Measurements from ENCODE around the gene ASZ1.

The ASZ1 gene

GRCh38 chr7:117375380-117375779, 51.9 kb downstream of the ASZ1 start:
- TF ChIP-seq ZNF8 (CRISPR knock-in tag; IDR thresholded peaks at IDR 0.05) (no peak), ZFP3 (CRISPR knock-in tag; IDR thresholded peaks at IDR 0.05) (no peak), TSHZ2 (CRISPR knock-in tag; IDR thresholded peaks at IDR 0.05) (no peak), GLIS3 (CRISPR knock-in tag; IDR thresholded peaks at IDR 0.05) (no peak), ISL1 (CRISPR knock-in tag; IDR thresholded peaks at IDR 0.05) (no peak)
- TF ChIP-seq, protein P1, sequence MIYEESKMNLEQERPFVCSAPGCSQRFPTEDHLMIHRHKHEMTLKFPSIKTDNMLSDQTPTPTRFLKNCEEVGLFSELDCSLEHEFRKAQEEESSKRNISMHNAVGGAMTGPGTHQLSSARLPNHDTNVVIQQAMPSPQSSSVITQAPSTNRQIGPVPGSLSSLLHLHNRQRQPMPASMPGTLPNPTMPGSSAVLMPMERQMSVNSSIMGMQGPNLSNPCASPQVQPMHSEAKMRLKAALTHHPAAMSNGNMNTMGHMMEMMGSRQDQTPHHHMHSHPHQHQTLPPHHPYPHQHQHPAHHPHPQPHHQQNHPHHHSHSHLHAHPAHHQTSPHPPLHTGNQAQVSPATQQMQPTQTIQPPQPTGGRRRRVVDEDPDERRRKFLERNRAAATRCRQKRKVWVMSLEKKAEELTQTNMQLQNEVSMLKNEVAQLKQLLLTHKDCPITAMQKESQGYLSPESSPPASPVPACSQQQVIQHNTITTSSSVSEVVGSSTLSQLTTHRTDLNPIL (CRISPR knock-in tag; IDR thresholded peaks at IDR 0.05; ENCODE audit: low read depth): no peak
- peak; percentile 61; the same call in 2 of the 3 replicates for ATAC-seq

DNA sequence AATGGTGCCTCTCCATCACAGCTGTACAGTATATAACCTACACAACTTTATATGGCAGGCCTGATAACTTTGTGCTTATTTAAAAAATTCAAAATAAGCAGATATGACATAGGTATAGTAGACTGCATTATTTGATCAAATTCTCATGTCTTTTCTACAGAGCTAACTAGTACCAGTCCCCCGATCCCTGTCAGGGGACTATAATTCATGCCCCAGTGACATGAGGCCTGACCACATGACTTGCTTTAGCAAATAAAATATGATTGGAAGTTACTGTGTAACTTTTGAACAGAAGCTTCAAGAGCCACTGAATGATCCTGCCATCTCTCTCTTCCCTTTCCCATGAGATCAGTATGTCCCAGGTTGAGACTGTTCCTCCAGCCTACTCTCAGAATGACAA, 55.2 kb downstream of the ASZ1 start:
- ATAC-seq: no peak
- TF ChIP-seq, protein P2, sequence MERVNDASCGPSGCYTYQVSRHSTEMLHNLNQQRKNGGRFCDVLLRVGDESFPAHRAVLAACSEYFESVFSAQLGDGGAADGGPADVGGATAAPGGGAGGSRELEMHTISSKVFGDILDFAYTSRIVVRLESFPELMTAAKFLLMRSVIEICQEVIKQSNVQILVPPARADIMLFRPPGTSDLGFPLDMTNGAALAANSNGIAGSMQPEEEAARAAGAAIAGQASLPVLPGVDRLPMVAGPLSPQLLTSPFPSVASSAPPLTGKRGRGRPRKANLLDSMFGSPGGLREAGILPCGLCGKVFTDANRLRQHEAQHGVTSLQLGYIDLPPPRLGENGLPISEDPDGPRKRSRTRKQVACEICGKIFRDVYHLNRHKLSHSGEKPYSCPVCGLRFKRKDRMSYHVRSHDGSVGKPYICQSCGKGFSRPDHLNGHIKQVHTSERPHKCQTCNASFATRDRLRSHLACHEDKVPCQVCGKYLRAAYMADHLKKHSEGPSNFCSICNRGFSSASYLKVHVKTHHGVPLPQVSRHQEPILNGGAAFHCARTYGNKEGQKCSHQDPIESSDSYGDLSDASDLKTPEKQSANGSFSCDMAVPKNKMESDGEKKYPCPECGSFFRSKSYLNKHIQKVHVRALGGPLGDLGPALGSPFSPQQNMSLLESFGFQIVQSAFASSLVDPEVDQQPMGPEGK (CRISPR knock-in tag; IDR thresholded peaks at IDR 0.05; ENCODE audit: borderline replicate concordance): no peak

DNA sequence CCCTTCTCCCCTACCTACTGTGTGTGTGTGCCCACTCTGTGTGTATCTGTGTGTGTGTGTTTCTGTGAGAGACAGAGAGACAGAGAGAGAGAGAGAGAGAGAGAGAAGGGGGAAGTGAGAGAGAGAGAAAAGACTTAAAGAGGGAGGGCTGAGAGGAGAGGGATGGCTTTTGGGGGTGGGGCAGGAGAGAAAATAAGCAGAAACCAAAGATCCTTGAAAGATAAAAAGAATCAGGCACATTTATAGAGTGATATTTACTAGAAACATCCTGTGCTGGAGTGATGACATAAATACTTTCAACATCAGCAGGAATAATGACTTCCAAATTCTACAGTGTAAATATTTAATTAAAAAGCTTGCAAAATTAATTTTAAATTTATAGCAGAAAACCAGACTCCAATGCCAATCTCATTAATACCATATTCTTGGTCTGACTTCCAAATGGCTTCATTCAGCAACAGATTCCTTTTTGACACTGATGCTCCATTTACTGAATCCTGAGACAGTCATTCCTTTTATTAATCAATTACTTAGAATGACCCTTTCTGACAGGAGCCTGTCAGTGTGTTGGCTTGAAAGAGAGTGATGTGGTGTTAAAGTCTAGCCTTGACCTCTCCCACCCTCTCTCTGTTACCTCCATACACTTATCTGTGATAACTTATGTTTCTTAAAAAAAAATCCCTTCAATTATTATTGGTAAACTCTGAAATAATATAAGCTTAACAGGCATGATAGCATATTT, 62.8 kb downstream of the ASZ1 start:
- TF ChIP-seq TOX (CRISPR knock-in tag; IDR thresholded peaks at IDR 0.05; ENCODE audit: borderline replicate concordance) (no peak), OSR1 (CRISPR knock-in tag; IDR thresholded peaks at IDR 0.05) (no peak), ISL1 (CRISPR knock-in tag; IDR thresholded peaks at IDR 0.05) (no peak), ESRRG (CRISPR knock-in tag; IDR thresholded peaks at IDR 0.05) (no peak), ZFP30 (CRISPR knock-in tag; IDR thresholded peaks at IDR 0.05) (no peak), ZC3H10 (CRISPR knock-in tag; IDR thresholded peaks at IDR 0.05) (no peak), ZNF70 (CRISPR knock-in tag; IDR thresholded peaks at IDR 0.05) (no peak)
- TF ChIP-seq, protein P2 (CRISPR knock-in tag; IDR thresholded peaks at IDR 0.05; ENCODE audit: borderline replicate concordance): no peak
- TF ChIP-seq, protein P1 (CRISPR knock-in tag; IDR thresholded peaks at IDR 0.05; ENCODE audit: low read depth): no peak
- TF ChIP-seq, protein P3, sequence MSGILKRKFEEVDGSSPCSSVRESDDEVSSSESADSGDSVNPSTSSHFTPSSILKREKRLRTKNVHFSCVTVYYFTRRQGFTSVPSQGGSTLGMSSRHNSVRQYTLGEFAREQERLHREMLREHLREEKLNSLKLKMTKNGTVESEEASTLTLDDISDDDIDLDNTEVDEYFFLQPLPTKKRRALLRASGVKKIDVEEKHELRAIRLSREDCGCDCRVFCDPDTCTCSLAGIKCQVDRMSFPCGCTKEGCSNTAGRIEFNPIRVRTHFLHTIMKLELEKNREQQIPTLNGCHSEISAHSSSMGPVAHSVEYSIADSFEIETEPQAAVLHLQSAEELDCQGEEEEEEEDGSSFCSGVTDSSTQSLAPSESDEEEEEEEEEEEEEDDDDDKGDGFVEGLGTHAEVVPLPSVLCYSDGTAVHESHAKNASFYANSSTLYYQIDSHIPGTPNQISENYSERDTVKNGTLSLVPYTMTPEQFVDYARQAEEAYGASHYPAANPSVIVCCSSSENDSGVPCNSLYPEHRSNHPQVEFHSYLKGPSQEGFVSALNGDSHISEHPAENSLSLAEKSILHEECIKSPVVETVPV (CRISPR knock-in tag; IDR thresholded peaks at IDR 0.05): no peak
- ATAC-seq: no peak

DNA sequence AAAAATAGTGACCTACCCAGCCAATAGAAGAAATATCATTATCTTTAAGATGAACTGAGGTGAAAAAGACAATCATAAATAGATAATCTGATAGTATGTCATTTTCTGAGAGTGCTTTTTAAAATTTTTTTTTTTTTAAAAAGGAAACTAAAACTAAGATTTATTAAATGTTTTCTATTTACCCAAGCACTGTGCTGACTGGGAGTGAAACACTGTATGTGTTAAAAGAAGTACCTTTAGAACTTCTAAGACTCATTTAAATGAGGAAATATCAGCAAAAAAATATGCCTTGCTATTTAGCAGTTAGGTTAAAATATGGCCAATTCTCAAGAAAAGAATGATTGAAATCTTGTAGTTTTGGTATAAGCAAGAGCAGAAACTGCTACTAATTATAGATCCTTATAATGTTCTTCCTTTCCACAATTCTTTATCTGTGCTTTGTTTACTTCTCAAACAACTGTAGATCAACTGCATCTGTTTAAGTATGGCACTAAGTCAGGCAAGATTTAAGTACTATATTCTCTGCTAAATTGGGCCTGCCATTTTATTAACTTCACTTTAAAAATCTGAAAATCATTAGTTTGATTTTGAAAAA, 64.9 kb downstream of the ASZ1 start:
- ATAC-seq: no peak
- TF ChIP-seq, protein P1 (CRISPR knock-in tag; IDR thresholded peaks at IDR 0.05; ENCODE audit: low read depth): no peak
- TF ChIP-seq ESRRG (CRISPR knock-in tag; IDR thresholded peaks at IDR 0.05): no peak
- TF ChIP-seq, protein P3 (CRISPR knock-in tag; IDR thresholded peaks at IDR 0.05): no peak
- no peak for TF ChIP-seq ZNF565 (CRISPR knock-in tag; conservative IDR thresholded peaks at IDR 0.05; ENCODE audit: low read depth)
- TF ChIP-seq, protein P2 (CRISPR knock-in tag; IDR thresholded peaks at IDR 0.05; ENCODE audit: borderline replicate concordance): no peak
- TF ChIP-seq ZNF70 (CRISPR knock-in tag; IDR thresholded peaks at IDR 0.05): no peak
- no peak for TF ChIP-seq ZFP3 (CRISPR knock-in tag; IDR thresholded peaks at IDR 0.05)
- TF ChIP-seq ISL1 (CRISPR knock-in tag; IDR thresholded peaks at IDR 0.05): no peak
- TF ChIP-seq RARB (CRISPR knock-in tag; IDR thresholded peaks at IDR 0.05): no peak

All from SK-N-SH treated with all-trans-retinoic acid at 6 μM for 48 hours (cell line).